ENCODE measurements around the gene AMELY.
"Not testable (repeated sequence)": the region's sequence is repeated elsewhere in the genome, so short reads cannot be mapped to it uniquely, and the experiment has no call there.

AMELY gene

GRCh38 chrY:6911253-6911881, at the start of gene AMELY:
AMELY (minus strand) TSS chrY:6911752; CDS start chrY:6872608, 39,144 bp downstream.
- DNase-seq (ENCODE audit: low spot score) = no peak

GRCh38 chrY:6949947-6950346, 38.4 kb upstream of the AMELY start:
- no peak for DNase-seq (ENCODE audit: low spot score)

GRCh38 chrY:6948378-6948777, 36.8 kb upstream of the AMELY start:
- DNase-seq (ENCODE audit: low spot score) = no peak

GRCh38 chrY:6947695-6948094, 36.1 kb upstream of the AMELY start:
- no peak for DNase-seq (ENCODE audit: low spot score)

DNA sequence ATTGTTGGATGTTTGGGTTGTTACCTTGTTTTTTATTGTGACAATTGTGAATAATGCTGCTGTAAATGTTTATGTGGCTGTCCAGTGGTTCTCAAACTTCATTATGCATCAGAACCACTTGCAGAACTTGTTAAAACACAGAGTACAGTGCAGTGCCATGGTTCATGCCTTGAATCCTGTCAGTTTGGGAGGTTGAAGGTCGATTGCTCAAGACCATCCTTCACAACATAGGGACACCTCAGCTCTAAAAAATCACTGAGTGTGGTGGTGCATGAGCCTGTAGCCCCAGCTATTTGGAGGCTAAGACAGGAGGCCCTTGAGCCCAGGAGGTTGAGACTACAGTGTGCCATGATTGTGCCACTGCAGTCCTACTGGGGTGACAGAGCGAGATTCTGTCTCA, 23.9 kb upstream of the AMELY start:
- DNase-seq (ENCODE audit: low spot score) = no peak

DNA sequence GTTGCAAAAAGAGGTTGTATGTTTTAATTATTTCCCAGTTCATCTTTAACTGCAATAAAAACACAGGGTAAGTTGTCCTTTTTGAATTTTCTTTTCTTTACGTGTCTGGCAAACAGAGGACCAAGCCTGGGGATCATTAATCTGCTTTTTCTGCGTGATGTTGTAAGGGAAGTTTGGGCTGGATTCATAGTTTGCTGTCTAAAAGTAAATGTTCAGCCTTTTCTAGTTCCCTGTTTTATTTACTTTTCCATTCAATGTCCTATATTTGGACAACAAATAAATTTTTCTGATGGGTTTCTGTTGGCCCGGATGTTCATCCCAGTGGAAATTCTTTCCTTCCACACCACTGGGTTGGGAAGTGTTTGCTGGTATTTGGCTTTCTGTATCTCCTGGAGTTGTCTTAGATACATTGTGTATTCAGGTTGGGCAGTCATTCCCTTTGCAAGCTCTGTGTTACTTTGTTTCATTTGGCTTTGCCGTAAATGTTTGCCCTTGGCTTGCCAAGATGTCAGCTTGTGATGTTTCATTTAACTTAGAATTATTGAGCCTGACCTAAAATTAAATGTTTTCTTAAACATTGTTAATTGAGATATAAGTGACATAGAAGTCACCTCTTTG, 20.3 kb upstream of the AMELY start:
- no peak for DNase-seq (ENCODE audit: low spot score)

DNA sequence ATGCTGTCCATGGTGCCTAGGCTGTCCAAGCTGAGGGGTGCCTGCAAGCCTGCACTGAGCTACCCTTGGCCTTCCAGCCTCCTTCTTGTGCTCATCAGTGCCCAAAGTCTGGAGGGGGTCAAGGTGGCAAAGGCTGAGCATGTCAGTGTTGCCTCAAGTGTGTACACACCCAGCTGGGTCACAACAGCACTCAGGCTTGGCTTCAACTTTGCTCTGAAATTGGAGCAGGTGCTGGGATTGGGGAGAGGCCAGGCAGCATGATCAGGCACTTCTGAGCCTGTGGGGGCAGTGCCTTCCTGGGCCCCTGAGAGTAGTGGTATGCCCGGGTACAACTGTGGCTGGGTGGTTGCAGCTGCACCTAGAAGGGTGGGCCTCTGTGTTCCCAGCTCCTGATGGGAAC, 17.7 kb upstream of the AMELY start:
- no peak for DNase-seq (ENCODE audit: low spot score)

DNA sequence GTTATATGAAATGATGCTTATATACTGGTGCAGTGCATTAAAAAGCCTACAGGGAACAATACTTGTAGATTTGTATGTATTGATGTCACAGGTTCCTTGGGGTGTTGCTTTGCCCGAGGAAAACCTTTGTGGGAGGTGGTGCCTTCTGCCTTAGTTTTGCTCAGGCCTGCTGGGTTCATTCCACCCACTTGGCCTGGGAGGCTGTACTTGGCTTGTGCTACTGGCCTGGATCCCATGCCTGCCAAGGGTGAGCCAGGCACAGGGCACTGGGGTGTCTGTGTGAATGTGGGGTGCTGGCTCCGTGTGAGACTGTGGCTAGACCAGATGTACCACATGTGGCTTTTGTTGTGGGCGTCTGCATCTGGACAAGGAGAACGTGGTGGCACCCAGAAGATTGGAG, 16.7 kb upstream of the AMELY start:
- DNase-seq (ENCODE audit: low spot score) = no peak

- no peak for DNase-seq (ENCODE audit: low spot score)
These were observed 9.5 kb upstream of the AMELY start for GRCh38 chrY:6921061-6921460.

GRCh38 chrY:6913362-6913761, 1.8 kb upstream of the AMELY start:
- no peak for DNase-seq (ENCODE audit: low spot score)

- no peak for DNase-seq (ENCODE audit: low spot score)
These were observed 940 bp downstream of the AMELY start, which contains the start of gene TBL1Y for GRCh38 chrY:6910372-6911252. TBL1Y (plus strand) TSS chrY:6910697; CDS start chrY:7025085, 114,388 bp downstream.

GRCh38 chrY:6909856-6910255, 1.7 kb downstream of the AMELY start:
- no peak for DNase-seq (ENCODE audit: low spot score)

GRCh38 chrY:6909118-6909521, 2.4 kb downstream of the AMELY start:
- DNase-seq (ENCODE audit: low spot score) = no peak

GRCh38 chrY:6908021-6908420, 3.5 kb downstream of the AMELY start:
- not testable (repeated sequence) for DNase-seq (ENCODE audit: low spot score)

- no peak for DNase-seq (ENCODE audit: low spot score)
These were observed 4.0 kb downstream of the AMELY start for GRCh38 chrY:6907591-6907990.

- not testable (repeated sequence) for DNase-seq (ENCODE audit: low spot score)
These were observed 9.4 kb downstream of the AMELY start for GRCh38 chrY:6902116-6902515.

- DNase-seq (ENCODE audit: low spot score) = no peak
These were observed 16.3 kb downstream of the AMELY start for GRCh38 chrY:6895236-6895635.

DNA sequence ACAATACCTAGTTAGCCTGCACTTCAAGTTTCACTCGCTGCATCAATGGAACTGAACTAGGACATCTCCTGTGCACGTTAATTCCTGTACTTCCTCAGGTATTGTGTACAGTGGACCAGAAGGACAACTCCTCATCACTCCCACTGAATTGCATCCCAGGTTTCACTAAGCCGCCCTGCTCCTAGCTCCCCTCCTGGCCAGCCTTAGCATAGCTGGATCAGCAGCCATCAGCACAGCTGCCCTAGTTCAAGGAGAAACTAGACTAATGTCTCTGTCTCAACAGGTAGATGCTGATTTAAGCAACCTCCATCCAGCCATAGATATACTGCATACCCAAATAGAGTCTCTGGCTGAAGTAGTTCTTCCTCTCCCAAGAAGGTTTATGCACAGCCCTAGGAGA, 17.1 kb downstream of the AMELY start:
- DNase-seq (ENCODE audit: low spot score) = no peak

GRCh38 chrY:6849384-6849783, 62.2 kb downstream of the AMELY start:
- no peak for DNase-seq (ENCODE audit: low spot score)

DNA sequence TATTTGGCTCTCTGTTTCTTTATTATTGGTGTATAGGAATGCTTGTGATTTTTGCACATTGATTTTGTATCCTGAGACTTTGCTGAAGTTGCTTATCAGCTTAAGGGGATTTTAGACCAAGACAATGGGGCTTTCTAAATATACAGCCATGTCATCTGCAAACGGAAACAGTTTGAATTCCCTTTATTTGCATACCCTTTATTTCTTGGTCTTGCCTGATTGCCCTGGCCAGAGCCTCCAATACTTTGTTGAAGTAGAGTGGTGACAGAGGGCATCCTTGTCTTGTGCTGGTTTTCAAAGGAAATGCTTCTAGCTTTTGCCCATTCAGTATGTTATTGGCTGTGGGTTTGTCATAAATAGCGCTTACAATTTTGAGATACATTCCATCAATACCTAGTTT, 68.9 kb downstream of the AMELY start:
- not testable (repeated sequence) for DNase-seq (ENCODE audit: low spot score)

All from HuH-7.5 (cell line).